HG03432 (cell line): Measurements from ENCODE around the gene NCAPD3.
"Not testable (repeated sequence)": the region's sequence is repeated elsewhere in the genome, so short reads cannot be mapped to it uniquely, and the experiment has no call there.

Experiments
- ATAC-seq: cut with Tn5 transposase; IDR thresholded peaks from one replicate; pipeline ENCODE4 v1.9.1; 2021; ENCODE audit warnings: mild to moderate bottlenecking, moderate library complexity; ENCODE audit not compliant: unreplicated experiment

The NCAPD3 gene

GRCh38 chr11:134223836-134224709, at the start of gene NCAPD3, which contains the start of gene VPS26B:
Gene NCAPD3 (minus strand): TSS chr11:134223967. CDS start chr11:134223926, 41 bp downstream.
Gene VPS26B (plus strand): TSS chr11:134224671. CDS start chr11:134225123, 452 bp downstream.
- ATAC-seq = peak; percentile 76

GRCh38 chr11:134273317-134273712, 49.5 kb upstream of the NCAPD3 start:
- no peak for ATAC-seq

GRCh38 chr11:134272381-134273316, 48.9 kb upstream of the NCAPD3 start:
- no peak for ATAC-seq

- no peak for ATAC-seq
Observed at GRCh38 chr11:134271978-134272377, 48.2 kb upstream of the NCAPD3 start.

- ATAC-seq = no peak
Observed at GRCh38 chr11:134270250-134270714, 46.5 kb upstream of the NCAPD3 start.

- ATAC-seq = no peak
Observed at GRCh38 chr11:134267966-134268365, 44.2 kb upstream of the NCAPD3 start.

- no peak for ATAC-seq
Observed at GRCh38 chr11:134267461-134267860, 43.7 kb upstream of the NCAPD3 start.

GRCh38 chr11:134266841-134267251, 43.1 kb upstream of the NCAPD3 start:
- ATAC-seq = no peak

- ATAC-seq = no peak
Observed at GRCh38 chr11:134266440-134266839, 42.7 kb upstream of the NCAPD3 start.

GRCh38 chr11:134264966-134265764, 41.4 kb upstream of the NCAPD3 start:
- no peak for ATAC-seq

- no peak for ATAC-seq
Observed at GRCh38 chr11:134261626-134262488, 38.1 kb upstream of the NCAPD3 start.

- no peak for ATAC-seq
Observed at GRCh38 chr11:134260983-134261382, 37.2 kb upstream of the NCAPD3 start.

GRCh38 chr11:134260503-134260902, 36.7 kb upstream of the NCAPD3 start:
- ATAC-seq = no peak

GRCh38 chr11:134258577-134258976, 34.8 kb upstream of the NCAPD3 start:
- ATAC-seq = no peak

GRCh38 chr11:134257101-134257500, 33.3 kb upstream of the NCAPD3 start:
- ATAC-seq = no peak

- ATAC-seq = not testable (repeated sequence)
Observed at GRCh38 chr11:134255184-134255561, 31.4 kb upstream of the NCAPD3 start.

GRCh38 chr11:134254433-134255183, 30.8 kb upstream of the NCAPD3 start:
- no peak for ATAC-seq

GRCh38 chr11:134253188-134253993, 29.6 kb upstream of the NCAPD3 start, which contains the start of the genes ACAD8 and THYN1:
Gene ACAD8 (plus strand): TSS chr11:134253568. CDS start chr11:134253601, 33 bp downstream.
Gene THYN1 (minus strand): TSS chr11:134253352. CDS start chr11:134252882, 470 bp downstream.
- peak; percentile 99 for ATAC-seq
